RCC 7860 (cell line): ENCODE measurements around the gene HPGD.

Experiments
- DNase-seq: peaks from one replicate; pipeline ENCODE4 v3.0.0-alpha.2; 2015; ENCODE audit warnings: low spot score
- FAIRE-seq: peaks from 2 replicates; lab custom pipeline; 2012; peaks lifted over from hg19 to GRCh38; lab: Jason Lieb, UNC

HPGD gene

DNA sequence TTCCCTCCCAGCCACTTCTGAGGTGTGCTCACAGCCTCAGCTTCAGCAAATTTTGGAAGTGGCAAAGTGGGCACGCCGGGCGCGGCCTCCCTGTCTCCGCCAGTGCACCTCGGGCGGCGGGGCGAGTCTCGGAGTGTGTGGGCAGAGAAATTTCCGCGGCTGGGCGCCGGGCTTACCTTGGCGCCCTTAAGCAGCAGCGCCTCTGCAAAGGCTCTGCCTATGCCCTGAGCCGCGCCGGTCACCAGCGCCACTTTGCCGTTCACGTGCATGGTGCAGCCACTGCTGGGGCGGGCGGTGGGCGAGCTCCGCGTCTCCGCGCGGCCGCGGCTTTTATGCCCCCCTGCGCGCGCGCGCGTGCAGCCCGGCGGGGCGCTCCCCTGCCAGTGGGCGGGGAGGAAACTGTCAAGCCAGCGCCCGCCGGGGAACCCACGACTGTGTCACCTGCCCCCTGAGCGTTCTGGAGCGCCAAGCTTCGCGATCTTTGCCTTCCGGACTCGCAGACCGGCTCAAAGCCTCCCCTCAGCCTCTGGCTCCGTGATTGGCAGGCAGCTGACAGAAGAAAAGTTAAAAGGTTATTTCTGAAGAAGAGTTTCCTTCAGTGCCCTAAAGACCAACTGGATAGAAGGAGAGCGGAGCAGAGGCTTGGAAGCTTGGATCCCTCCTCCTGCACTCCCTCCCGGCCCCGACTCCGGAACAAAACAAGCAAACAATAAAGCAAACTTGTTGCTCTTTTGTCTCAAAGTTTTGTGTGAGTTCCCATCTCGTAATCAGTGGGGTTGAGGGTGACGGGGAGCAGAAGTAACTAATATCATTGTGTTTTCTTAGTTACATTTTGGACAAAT, at the start of gene HPGD:
Gene HPGD (minus strand): TSS at position 306 of the 842 bp plus-strand sequence. CDS start 37 bp downstream, at position 269.
- peak; percentile 8 for DNase-seq
- no peak for FAIRE-seq

DNA sequence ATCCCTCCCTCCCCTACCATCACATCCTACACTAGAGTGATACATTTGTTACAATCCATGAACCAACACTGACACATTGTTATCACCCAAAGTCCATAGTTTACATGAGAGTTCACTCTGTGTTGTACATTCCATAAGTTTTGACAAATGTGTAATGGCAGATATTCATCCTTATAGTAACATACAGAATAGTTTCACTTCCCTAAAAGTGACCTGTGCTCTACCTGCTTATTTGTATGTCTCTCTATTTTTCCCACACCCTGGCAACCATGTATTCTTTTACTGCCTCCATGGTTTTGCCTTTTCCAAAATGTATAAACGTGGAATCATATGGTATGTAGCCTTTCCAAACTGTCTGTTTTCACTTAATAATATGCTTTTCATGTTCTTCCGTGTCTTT, 42.2 kb upstream of the HPGD start:
- no peak for FAIRE-seq
- DNase-seq: no peak

DNA sequence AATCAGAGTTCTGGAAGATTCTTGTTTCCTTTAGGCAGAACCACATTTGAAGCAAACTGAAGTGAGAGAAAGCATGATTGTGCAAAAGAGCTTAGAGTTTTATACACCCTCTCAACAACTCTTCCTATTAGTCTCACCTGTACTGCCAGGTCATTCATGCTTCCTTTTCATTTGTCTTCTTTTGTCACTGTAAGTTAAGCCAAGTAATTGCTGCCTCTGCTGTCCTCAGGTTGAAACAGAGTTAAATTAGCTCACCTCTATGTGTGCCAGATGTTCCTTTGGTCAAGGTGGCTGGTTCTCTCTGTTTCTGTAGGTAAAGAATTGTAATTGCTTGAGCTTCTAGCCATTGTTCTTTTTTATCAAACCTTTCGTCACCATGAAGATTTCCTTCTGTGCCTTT, 41.1 kb upstream of the HPGD start:
- FAIRE-seq: no peak
- DNase-seq: no peak

DNA sequence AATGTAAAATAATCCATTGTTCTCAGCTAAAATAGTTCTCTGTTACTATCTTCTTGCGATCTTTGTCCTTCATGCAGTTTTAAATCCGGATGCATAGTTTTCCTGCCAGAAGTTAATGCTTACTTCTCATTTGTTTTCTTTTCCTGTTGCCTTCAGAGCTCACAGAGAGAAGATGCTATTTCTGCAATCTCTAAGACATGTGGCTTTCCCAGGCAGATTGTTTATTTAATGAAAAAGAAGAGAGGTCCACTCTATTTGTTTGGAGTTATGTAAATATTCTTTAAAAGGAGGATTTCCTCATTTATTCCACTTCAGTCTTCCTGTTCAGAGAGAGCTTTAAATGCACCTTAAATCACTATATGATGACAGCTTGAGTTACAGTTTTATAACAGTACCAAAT, 39.3 kb upstream of the HPGD start:
- DNase-seq: no peak
- no peak for FAIRE-seq

DNA sequence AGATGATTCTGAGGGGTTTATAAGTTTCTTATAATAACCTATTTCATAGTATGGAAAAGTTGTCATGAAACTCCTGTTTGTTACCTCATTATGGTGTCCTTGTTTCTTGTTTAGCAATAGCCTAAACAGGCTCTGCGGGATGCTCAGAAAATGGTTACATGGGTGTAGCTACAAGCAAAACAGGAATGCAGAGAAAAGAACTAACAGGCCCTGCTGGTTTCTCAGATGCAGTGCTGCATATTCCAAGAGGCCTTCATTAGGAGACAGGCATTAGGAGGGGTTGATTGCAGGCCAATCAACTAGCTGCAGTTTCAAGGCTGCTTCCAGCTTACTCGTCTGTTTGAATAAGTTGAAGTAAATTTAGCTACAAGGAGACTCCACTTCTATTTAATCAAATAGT, 37.6 kb upstream of the HPGD start:
- DNase-seq: no peak
- FAIRE-seq: no peak

DNA sequence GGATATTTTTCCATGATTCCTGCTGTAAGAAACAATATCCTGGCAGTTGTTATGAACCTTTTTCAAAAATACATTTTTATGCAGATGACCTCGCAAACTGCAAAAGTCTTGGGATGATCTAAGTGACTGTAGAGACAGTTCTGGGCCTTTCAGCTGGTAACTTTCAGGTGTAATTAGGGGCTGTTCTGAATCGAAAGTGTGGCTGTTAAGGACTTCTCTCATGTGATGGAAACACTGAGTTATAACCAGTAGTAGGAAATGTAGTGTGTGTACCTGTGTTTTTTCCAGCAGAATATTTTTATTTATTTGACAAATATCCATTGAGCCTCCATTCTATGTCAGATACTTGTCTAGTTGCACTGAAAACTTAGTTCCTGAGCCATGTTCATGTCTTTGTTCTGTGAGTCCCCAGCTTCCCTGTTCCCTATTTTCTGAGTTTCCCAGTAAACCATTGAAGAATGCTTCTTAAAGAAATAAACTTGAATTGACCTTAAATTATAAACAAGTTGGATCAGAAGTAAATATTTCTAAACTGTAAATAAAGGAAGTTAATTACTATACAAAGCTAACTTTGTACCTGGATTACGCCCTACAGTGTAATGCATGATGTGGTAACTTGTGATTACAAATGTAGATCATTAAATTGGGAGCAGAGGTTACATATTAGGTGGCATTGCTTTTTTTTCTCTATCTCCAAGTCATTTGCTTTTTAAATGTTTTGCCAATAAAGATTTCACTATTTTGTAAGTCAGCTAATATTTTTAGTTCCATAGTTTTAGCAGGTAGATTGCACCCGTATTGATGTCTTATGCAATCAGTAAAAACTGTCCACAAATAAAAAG, 33.7 kb upstream of the HPGD start:
- FAIRE-seq: no peak
- DNase-seq: no peak

DNA sequence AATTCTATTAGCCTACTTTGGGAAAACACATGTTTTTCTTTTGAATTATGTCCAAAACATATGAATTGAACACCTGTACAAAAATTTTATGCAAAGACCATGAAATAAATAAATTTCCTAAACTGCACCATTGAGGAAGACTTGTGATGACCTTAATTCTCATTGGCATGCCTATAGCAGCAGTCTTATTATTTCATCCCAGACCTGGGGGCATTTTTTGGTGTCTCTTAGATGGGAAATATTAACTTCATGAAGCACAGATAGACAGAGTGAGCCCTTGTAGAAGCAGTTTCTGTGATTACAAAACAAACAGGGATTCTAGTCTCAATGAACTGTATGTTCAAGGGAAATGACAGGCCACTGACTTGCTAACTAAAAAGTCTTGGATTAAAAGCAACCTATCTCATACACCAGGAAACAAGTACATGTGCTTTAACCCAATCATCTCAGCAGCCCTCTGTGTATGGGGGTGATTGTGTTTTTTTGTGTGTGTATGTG, 32.0 kb upstream of the HPGD start:
- no peak for FAIRE-seq
- DNase-seq: no peak

DNA sequence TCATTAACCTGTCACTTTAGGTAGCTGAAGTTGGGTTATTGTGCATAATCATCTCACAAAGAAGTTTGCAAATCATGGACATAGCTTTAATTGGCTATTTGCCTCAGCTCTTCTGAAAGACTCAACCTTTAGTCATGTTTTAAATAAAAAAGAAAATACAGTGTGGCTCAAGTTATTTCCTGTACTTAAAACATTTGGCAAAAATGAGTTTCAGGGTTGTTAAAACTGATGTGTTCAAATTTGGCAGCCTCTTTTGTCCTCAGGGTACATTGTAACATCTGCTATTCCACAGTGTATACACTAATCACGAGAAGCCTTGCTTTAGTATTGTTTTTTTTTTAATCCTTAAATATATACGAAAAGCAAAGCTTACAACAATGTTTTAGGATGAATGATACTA, 31.5 kb upstream of the HPGD start:
- no peak for DNase-seq

DNA sequence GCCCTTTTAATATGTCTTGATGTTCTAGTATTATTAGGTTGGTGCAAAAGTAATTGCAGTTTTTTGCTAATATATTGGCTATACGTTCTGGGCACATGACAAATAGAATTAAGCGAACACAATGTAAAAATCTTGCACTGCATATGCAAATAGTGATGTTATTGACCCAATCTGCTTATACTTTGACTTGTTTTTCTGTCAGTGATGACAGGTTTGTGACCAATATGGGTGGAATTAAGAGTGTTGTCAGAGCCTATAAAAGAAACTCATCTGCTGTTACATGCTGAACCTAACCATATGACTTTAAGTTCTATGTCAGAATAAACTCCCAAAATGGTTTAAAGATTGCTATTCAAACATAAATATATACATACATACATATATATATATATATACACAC, 30.7 kb upstream of the HPGD start:
- FAIRE-seq (no peak), DNase-seq (no peak)

More for the DNA sequence above, 31.5 kb upstream of the HPGD start:
- FAIRE-seq: no peak

DNA sequence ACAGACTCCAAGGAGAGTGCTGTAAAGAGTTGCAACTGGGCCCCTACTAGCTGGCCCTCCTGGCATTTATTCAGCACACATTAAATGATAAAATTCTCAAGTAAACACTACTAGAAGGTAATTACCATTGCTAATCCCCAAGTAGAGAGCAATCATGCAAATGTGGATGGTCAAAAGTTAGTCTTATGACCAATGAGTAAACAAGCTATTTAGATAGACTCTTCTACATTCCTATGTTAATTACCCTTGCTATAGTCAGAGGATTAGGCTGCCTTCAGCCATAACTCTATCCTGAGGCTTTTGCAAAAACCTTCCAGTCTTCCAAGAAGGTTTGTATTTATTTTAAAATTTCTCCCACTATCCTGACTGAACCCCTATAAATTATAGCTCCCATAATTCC, 28.3 kb upstream of the HPGD start:
- FAIRE-seq (no peak), DNase-seq (no peak)

DNA sequence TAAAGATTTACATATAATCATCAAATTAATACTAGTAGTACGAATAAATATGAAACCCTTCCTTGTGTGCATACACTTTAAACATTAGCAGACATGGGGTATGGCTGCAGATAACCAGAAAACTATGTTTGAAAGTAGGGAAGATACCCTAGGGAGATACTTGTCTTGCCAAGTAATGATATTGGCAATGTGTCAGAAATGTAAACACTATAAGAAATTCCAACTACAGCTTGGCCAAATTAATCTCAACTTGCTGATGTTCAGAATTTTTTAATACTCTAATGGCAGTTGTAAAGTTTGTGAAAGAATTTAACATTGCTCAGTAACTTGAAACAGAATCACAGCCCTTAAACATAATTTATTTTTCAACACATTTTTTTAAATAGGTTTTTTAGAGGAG, 27.4 kb upstream of the HPGD start:
- no peak for DNase-seq
- no peak for FAIRE-seq

DNA sequence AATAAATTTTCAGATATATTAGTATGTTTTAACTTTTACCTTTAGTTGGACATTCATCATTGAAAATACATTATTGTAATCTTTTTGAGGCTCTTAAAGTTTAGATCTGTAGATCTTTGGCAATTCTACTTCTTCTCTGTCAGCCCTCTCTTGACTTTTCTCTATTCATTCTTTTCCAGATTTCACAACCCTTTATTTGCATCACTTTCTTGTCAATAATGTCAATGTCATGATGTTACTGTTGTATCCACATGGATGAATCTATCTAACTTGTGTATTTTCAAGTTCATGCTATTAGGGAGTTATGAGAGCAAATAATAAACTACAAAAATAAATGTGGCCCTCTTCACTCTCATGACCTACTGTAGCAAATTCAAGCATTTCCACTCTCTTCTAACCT, 23.0 kb upstream of the HPGD start:
- FAIRE-seq (no peak), DNase-seq (no peak)

DNA sequence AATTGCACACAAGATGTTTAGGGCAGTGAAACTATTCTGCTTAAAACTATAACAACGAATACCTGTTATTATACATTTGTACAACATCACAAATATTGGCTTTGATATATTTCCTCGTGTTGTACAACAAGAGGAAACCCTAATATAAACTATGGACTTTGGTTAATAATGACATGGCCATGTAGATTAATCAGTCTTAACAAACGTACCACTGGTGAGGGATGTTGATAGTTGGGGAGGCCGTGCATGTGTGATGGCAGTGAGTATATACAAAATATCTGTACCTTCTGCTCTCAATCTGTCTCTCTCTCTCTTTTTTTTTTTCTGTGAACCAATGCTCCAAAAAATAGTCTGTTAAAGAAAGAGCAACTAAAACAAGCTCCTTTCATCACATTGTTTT, 22.2 kb upstream of the HPGD start:
- no peak for DNase-seq
- no peak for FAIRE-seq

DNA sequence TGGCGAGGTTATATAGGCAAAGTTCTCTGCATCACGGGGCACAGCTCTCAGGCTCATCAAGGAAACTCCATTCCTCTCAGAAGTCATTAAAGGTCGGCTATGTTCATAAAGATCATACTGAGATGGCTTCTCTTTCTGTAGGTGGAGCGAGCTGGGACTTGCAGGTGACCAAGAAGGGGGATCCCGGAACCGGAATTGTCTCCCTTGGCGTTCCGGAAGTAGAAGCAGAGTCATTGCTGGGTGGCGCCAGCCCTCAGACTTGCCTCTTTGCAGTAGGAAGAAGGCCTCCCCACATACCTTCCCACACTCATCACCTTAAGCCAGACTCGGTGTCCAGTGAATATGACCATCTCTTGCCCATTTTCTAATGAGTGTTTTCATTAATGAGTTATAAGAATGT, 17.9 kb upstream of the HPGD start:
- no peak for DNase-seq
- FAIRE-seq: no peak

DNA sequence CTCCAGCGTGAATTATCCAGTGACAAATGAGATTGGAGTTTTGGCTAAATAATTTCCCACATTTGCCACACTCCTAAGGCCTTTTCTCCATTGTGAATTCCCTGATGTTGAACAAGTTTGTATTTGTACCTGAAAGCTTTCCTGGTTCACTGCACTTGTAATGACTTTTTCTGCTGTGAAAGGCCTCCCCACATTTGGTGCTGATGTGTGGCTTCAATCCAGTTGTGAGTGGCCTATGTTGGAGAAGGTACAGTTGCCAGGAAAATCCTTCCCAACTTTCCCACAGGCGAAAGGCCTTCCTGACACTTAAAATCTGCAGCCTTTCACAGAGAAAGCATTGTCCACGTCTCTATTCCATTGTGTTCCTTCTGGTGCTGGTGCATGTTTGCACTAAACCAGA, 17.3 kb upstream of the HPGD start:
- FAIRE-seq (no peak), DNase-seq (no peak)

DNA sequence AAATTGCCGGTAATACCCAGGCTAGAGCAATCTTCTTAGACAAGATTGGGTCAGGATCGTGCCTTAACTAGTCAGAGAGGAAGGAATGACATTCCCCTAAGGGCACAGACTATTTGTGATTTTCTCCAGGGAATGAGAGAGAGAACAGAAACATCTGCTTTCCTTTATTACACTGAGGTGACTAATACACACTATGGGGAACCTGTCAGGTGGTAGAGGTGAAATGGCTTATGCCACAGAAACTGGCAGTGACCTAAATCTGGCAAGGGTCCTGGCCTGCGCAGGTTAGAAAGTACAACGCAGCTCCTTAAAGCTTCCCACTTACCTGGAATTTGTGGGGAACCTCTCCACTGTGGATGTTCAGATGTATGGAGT, 16.6 kb upstream of the HPGD start:
- DNase-seq: no peak
- FAIRE-seq: no peak

DNA sequence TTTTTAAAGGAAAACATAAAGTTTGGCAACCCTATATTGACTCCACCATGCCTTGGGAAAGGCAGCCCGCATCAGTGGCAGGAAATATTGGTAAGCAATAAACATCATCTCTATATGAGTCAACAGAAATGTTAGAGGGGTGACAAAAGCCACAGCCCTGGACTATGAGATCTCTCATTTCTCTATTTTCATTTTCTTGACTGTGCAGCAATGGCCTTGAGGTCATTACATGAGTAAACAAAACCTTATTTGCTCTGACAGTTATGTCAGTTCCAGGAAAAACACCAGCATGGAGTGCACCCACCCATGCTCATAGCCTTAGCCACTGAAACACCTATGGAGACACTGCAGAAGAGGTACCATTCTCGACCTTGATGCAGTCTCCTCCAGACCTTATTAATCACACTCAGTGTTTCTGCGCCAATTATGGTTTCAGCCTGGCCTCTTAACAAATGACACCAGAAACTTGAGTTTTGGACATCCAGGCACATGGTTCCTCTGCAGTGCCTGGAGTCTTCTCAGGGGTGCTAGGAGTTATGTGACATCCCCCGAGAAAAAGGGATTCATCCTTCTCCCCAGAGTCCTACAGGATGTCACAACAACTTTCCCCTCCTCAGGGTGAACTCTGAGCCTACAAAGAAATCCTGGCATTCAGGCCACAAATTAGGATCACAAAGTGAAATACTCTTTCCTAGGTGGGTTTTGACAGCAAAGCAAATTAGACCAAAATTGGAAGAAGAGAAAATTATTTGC, 16.0 kb upstream of the HPGD start:
- FAIRE-seq: no peak
- DNase-seq: no peak

DNA sequence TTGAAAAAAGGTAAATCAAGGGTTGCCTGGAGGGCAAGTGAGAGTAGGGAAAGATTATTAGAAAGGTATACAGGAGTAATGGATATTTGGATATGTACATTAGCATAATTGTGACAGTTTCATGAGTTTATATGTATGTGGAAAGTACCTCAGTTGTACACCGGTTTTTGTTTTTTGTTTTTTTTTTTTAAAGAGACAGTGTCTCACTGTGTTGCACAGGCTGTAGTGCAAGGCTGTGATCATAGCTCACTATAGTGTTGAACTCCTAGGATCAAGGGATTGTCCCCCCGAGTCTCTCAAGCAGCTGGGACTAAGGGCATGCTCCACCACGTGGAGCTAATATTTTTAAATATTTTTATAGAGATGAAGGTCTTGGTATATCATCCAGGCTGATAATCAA, 15.3 kb upstream of the HPGD start:
- FAIRE-seq: no peak
- DNase-seq: no peak

DNA sequence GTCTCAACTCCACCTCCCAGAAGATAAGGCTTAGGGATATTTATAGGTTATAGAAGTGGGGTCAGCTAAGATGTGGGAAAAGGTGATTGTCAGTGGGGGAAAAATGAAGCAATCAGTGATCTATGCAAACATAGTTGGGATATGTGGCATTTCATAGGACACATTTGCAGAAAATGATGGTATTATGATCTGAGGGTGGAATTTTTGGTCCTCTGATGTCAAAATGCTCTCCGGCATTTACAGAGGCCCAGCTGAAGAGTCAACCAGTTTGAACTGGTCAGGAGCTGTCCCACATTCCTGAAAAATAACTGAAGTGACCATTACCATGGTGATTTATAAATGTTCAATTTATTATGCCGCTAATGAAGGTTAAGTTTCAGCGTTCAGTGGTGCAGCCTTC, 12.2 kb upstream of the HPGD start:
- no peak for DNase-seq
- FAIRE-seq: no peak

DNA sequence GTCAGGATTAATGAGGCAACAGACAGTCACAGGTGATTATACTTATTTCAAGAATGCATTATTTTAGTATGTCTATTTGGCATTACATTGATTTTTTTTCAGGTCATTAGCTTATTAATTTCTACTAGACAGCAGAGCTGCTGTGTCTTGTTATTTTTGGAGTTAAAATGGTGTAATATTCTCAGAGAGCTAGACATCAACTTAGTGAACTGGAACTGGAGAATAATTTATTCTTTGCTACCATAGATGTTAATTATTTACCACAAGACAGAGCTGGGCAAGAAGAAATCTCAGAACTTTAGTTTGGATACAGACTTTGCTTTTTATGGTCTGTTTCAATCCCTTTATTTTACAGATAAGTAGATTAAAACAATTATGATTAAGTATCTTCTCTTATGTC, 10.2 kb upstream of the HPGD start:
- DNase-seq (peak; percentile 12), FAIRE-seq (peak; percentile 83)

DNA sequence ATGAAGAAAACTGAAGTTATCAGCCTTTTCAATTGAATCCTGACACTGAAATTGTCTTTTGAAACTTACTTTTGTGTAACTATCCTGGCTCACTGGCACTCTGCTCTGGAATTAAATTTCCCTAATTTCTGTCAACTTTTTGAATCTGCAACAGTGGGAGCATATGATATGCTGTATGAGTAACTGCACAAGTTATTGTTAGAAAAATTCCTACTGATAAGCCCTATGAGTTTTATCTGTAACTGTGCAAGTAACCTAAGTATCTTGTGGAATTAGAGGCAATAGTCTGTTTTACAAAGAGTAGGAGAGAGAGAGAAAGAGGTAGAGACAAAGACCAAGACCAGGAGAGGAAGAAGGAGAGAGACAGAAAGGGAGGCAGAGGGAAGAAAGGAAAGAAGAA, 9.2 kb upstream of the HPGD start:
- DNase-seq (no peak), FAIRE-seq (no peak)
